Activated naive CD8-positive, alpha-beta T cell treated with anti-CD3 and anti-CD28 coated beads, Interleukin-2, amount 50 U/mL, for 16 hours (primary cell): ENCODE data around the gene CERCAM.
A peak's percentile ranks its signal among the peaks of the same experiment; 100 is the strongest.

ENCODE experiments used
- DNase-seq: peaks from one replicate; pipeline ENCODE4 v3.0.0-alpha.2; 2020; ENCODE audit warnings: low read depth, low spot score

CERCAM gene, protein sequence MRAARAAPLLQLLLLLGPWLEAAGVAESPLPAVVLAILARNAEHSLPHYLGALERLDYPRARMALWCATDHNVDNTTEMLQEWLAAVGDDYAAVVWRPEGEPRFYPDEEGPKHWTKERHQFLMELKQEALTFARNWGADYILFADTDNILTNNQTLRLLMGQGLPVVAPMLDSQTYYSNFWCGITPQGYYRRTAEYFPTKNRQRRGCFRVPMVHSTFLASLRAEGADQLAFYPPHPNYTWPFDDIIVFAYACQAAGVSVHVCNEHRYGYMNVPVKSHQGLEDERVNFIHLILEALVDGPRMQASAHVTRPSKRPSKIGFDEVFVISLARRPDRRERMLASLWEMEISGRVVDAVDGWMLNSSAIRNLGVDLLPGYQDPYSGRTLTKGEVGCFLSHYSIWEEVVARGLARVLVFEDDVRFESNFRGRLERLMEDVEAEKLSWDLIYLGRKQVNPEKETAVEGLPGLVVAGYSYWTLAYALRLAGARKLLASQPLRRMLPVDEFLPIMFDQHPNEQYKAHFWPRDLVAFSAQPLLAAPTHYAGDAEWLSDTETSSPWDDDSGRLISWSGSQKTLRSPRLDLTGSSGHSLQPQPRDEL

DNA sequence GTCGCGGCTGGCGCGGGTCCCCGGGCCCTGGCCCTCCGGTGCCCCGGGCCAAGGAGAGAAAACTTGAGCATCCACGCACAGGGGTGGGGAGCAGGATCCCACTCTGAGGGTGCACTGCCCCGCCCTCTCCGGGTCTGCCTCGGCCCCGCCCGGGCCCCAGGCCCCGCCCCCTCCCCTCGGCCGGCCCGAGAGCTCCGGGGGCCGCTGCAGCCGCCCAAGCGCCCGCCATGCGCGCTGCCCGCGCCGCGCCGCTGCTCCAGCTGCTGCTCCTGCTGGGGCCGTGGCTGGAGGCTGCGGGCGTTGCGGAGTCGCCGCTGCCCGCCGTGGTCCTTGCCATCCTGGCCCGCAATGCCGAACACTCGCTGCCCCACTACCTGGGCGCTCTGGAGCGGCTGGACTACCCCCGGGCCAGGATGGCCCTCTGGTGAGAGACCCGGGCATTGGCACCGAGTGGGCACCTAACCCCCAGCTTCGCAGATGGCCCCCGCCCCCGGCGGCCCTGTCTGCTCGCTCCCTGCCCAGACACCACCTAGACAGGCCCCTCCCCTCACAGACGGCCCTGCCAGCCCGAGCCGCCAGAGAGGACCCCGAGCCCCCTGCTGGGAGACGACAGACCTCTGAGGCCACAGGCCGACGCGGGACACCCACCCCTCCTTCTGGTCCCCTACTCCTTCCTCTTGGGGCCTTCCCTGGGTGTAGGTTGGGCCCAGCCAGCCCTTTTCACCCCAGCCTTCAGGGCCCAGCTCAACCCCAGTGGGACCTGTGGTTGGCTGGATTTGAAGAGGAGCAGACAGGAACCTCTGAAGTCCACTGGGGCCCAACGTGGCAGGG lies at the start of gene CERCAM:
Gene CERCAM, plus strand, starts transcription at position 207 of the 831 bp plus-strand sequence. Its CDS starts 21 bp downstream, at position 228.
- peak; percentile 9 for DNase-seq

DNA sequence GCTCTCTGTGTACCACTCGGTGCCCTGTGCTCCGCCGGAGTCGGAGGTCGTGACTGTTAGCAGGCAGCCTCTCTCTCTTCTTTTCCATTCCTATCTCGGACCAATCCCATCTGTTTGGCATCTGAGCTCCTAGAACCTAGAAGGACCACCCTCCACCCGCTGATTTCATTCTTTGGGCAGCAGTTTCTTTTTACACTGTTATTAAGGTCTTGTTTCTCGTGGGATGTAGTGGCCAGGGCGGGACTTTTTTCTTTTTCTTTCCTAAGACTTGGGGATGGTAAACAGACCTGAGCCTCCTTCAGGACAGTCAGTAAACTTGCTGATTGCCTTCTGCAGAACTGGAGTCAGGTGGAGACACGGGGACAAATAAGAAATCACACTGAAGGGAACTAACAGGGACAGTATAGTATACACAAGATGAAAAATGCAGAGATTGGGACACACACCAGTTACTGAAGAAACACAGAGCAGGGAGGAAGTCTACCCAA lies 49.0 kb upstream of the CERCAM start:
- DNase-seq = no peak

DNA sequence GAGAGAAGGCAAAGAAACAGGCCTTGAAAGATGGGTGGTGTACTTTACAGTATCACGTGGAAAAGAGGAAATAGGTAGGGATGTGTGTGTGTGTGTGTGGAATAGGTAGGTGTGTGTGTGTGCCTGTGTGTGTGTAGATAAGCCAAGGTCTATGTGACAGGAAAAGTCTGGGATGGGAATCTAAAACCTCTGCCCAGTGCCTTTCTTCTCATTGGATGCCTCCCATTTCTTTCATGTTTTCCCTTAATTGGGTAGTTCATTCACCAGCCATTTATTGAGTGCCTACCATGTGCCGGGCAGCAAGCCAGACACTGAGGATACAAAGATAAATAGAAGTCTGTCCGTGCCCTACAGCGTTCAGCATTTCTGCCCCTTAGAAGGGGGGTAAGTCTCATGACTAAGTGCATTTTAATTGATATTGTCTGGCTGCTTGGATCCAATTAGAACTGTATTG lies 48.4 kb upstream of the CERCAM start:
- no peak for DNase-seq

DNA sequence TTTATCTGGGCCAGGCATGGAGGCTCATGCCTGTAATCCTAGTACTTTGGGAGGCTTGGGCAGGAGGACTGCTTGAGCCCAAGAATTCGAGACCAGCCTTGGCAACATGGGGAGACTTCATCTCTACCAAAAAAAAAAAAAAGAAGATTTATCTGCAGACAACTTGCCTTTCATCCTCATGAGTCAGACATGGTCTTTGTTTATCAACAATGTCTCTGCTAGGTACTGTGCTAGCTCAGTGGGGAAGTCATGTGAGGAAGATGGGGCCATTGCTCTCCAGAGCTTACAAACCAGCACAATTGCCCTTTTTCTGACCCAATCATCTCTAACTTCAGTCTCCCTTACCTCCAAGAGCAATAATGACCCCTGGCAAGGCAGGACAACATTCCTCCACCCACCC lies 47.9 kb upstream of the CERCAM start:
- DNase-seq = no peak

DNA sequence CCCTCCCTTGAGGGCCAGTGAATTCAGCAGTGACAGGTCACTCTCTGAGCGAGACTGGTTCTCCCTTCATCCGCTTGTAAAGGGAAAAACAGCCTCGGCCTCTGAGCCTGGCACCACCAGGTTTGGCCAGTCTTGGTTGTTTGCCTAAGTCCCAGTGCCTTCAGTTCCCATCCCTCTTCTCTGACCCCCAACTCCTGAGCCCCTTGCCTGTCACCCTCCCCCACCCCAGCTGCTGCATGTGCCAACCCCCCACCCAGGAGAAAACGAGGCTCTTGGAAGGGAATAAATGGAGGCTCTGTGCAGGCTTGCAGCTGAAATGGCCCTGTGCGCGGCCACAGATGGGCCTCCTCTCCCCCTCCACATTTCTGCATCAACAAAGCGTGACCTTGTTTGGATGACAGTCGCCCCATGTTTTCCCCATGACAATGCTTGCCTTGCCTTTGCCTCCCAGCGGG lies 46.4 kb upstream of the CERCAM start:
- DNase-seq = no peak

DNA sequence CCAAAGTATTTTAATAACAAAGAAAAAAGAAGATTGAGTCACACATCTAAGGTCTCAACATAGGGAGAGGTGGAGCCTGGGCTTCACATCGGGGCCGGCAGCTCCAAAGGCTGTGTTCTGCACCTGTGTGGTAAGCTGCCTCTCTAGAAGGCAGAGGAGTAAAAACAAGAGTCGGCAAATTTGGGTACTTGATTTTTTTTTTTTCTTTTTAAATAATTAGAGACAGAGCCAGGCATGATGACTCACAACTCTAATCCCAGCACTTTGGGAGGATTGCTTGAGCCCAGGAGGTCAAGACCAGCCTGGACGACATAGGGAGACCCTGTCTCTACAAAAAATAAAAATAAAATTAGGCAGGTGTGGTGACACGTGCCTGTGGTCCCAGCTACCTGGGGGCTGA lies 44.8 kb upstream of the CERCAM start:
- DNase-seq = no peak

DNA sequence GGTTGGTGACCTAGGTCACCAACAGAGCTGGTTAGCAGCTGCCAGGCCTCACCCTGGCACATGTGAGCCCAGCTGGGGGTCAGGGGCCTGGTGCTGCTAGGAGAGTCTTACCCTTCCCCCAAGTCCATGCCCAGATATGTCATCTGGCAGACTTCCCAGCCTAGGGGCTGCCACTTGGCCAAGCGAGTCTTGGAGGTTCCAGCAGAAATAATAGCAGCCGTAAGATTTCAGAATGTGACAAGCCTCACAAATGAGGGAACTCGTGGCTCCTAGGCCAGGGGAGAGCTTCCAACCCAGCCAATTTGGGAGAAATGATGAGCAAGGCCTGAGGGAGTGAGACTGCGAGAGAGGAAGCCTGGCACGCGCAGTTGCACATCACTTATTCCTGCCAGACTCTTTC lies 38.4 kb upstream of the CERCAM start:
- no peak for DNase-seq

DNA sequence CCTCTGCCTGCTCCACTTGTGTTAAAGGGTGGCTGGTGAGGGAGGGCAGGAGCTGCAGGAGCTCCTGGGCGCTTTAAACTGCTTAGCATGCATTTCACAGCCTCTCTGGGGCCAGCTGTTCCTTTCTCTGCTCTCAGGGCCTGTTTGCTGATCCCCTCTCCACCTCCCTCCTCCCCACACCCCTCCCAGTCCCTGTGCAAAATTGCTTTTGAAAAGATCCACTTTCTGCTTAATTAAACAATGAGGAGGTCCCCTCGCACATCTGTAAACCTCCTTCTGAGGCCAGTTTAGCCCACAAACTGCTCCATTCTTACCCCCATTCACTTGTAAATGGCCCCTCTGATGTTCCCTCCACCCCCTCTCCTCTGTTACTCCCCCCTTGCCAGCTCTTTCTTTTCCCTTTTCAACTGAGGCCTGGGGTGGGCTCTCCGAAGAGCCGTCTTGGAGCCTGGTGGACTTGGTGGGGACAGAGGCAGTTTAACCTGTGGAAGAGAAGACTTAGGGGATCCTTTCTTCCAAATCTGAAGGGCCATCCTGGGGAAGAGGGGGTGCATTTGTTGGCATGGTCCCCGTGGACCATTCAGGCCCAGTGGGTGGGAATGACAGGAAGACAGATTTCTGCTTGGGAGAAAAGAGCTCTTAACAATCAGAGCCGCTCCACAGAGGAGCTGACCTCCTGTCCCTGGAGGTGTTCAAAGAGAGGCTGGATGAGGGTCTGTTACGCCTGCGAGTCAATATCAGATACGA lies 37.5 kb upstream of the CERCAM start:
- no peak for DNase-seq

DNA sequence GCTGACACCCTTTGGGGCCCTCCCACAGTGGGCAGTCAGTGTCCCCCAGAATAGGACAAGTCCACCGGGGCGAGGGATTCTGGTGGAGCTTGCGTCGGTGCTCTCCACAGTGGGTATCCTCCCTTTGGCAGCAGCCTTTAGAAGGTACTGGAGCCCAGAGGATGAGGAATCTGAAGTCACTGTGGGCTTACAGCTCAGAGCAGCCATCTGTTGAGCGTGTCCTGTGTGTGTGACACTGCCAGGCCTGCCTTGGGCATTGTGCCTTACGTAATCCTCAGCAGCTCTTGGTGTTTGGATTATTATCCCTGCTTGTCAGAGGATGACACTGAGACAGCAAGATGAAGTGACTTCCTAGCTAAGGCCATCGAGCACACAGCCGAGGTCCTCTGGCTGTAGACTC lies 36.9 kb upstream of the CERCAM start:
- no peak for DNase-seq

DNA sequence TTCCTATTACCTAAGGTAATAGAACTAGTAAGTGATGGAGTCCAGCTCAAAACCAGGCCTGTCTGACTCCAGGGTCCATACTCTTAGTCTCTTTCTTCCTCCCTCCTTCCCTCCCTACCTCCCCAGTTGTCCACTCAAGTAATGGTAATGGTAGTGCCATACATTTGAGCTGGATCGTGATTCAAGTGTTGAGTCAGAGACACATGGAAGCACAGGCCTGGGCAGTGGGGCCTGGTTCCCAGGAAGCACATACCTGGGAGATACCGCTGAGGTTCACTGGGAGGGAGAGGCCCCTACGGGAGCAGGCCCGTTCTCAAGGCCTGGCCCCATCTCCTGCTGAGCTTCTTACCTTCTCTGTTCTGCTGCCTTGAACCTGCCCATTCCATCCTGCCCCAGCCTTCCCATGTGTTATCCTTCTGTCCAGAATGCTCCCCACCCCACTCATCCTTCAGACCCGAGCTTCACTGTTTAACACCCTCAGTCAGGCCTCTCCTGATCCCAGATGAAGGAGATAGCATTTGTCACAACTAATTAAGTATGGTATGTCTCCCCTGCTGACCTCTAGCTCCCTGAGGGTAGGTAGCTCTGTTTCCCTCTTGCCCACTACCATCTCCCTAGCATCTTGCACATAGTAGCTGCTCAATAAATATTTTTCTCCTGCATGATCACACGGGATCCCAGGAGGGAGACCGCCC lies 35.7 kb upstream of the CERCAM start:
- no peak for DNase-seq

DNA sequence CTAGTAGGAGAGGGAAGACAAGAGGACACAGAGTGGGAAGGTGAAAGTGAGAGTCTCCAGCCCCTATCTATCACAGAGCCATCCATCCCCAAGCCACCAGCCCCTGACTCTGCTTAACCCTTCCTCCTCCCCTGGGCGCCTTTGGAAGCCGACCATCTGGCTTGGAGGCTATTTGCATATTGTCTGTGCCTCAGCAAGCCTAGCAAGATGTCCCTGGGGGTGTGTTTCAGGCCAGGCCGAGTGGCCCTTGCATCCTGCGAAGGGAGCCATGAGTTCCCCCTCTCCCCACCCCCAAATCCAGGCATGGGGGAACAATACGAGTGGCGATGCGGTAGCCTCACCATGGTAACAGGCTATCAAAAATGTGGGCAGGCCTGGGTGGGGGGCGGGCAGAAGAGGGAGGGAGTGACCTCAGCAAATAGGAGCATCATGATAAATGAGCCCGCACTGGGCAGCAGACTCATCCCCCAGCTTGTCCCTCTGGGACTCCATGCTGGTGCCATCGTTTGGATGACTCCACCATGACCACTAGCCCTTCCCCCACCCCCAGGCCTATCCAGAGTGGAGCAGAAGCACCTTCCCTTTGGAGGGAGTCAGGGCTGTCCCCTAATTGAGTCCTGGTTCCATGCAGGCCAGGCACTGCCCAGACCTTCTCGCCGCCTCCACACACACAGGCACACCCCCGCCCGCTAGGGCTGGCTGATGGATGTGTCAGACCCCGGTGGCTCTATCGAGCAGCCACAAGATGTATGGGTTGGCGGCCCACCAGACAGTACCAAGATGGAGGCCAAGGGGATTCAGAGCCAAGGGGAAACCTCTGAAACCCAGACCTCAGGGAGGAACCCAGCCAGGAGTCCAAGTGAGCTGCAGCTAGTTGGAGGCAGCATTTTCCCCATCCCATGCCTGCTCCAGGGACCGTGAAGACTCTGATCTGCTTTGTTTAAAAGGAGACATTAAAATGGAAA lies 34.9 kb upstream of the CERCAM start:
- no peak for DNase-seq

DNA sequence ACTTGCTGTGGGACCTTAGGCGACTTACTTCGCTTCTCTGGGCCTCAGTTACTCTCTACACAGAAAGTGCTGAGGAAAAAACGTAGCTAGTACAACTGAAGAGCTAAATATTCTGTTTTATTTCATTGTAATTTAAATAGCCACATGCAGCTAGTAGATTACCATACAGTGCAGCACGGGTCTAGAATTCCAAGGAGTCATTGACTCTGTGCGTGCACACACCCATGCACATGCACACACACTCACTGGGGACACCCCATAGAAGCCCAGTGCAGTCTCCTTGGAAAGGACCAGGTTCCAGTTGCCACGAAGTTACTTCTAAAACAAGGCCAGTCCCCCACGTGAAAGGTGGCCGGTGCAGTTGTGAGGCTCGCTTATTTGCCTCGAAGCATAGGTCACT lies 32.5 kb upstream of the CERCAM start:
- DNase-seq = no peak

DNA sequence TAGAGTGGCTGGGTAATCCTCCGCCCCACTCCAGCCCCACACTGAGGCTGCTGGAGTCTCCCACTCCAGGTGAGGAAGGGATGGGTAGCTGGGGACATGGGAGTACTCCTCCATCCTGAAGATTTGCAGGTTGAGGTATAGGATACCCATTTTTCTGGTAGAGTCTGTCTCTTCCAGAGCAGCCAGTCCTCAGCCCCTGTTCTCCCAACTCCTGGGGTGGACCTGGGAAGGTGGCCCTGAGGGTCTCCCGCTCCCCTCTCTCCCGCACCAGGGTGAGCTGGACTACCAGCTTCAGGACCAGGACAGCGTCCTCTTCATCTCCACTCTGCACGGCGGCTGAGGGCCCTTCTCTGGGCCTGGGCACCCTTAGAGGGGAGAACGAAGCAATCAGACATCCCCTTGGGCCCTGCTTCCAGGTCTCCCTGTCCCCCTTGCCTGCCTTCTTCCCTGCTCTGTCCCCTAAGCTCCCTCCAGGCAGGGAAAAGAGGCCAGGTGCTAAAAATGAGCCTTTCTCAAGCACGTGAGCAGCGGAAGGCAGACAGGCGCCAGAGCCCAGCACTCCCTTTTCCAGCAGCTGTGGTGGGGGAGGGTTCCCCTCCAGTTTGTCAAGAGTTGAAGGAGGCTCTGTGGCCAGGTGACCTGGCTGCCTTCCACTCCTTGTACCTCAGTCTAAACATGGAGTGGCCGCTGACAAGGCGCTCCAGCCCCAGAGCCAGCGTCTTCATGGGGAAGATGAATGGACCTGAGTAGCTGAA lies 31.1 kb upstream of the CERCAM start:
- DNase-seq = no peak

DNA sequence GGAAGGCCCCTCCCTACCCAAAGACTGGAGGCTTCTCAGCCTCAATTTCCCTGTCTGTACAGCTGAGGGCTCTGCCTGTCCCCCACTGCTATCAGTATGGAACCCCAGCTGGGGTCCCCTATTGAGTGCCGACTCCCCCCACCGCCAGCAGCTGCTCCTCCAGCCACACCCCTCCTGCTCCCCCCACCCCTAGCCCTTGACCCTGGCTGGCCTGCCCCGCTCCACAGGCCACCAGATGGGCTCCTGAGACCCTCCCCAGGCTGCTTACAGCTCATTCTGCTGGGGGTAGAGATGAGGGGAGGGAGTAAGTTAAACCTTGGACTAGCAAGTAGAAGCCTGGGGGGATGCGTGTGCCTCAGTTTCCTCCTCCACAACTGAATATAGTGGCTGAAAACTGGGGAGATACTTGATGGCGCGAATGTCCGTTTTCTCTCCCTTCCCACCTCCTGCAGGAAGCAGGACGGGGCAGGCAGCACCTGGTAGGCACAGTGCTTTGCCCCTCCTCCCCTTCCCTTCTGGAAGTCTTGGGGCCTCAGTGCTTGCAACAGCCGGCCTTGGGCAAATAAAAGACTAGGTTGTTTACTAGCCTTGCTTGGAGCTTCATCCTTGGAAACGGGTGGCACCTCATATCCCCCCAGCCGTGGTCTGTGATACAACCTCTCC lies 30.4 kb upstream of the CERCAM start:
- DNase-seq = no peak

DNA sequence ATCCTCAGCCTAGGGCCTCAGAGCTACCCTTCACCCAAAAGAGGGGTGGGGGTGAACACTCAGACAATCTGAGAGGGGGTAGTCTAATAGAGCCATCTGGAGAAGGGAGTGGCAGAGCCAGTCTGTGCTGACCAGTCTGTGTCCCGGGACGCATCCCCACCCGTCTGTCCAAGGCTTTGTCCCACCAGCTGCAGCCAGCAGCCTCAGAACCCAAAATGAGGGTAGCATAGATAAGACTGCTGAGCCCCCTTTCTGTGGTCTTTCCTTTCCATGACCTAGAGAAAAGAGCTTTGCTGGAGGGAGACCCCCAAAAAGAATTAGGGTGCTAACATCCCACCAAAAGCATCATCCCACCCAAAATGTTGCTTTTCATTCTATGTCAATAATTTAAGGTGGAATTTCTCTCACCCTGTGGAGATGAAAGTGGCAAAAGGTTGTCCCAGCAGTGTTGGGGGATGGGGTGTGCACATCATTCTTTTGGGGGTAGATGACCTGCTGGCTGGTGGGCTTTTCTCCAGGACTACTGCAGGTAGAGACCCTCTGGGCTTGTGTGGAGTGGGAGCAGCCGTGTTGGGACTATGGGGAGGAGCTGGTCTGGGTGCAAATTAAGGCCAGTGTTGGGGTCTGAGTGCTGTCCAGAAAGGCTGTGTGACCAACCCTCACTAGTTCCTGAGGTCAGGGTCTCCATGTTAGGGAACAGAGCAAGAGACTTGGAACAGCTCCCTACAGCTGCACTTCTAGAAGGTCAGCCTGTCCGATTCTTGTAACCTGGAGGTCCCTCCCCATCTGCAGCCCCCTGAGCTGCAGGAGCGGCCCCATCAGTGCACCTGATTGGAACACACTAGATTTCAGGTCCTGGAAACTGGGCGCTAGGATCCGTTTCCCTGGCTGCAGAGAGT lies 29.6 kb upstream of the CERCAM start:
- DNase-seq = no peak

DNA sequence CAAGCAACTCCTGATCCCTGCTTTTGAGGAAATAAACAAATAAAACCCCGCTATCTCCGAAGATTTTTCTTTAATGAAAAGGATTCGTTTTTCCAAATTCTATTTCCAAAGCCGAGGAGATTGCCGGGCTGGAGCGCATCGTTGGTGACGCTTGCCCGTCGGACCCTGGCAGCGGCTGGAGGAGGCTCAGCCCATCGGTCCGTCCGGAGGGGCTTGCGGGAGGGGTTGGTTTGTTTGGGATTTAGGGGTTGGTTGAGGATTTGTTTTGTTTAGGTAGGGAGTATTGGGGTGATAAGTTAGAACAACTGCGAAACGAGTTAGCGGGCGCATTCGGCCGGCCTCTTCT lies 28.7 kb upstream of the CERCAM start:
- no peak for DNase-seq
